ENCODE data around the gene SLC25A47.

GRCh38 chr14:100305324-100306100 is 17.6 kb upstream of the SLC25A47 start:
- no peak for TF ChIP-seq EZH2 (IDR thresholded peaks at IDR 0.05; ENCODE audit: borderline replicate concordance, insufficient read depth, low read depth, low read length, poor library complexity, severe bottlenecking)
- TF ChIP-seq CTCF (IDR thresholded peaks at IDR 0.05) = no peak

Measured in B cell (primary cell).